Measurements from ENCODE around the gene TMEM190. TPM values are rescaled to one million over a fixed set of nuclear protein-coding genes. Genes with fewer than 3 reads are reported as not detected.

The TMEM190 gene
- total and polyA plus RNA-seq, 2 donors (not counting 1 experiment from before 2014, with no cell fraction given): not detected

- no peak overlapping the region for H3K27ac ChIP-seq (ENCODE audit: low read length in 2 of 2)
- ATAC-seq (ENCODE audit: low read depth): no peak
- no peak overlapping the region for H3K9ac ChIP-seq (ENCODE audit: low read length)
- DNase-seq: no peak
- H3K79me2 ChIP-seq (ENCODE audit: control insufficient read depth, insufficient read depth, low read length): no peaks in the 10 kb centered on the region
- H4K20me1 ChIP-seq (ENCODE audit: control insufficient read depth, insufficient read depth, low read length, poor library complexity, severe bottlenecking): no peaks in the 10 kb centered on the region
- no peak for TF ChIP-seq CTCF (IDR thresholded peaks at IDR 0.05)
- no peak for TF ChIP-seq EZH2 (IDR thresholded peaks at IDR 0.05; ENCODE audit: borderline replicate concordance, insufficient read depth, low read depth, low read length, poor library complexity, severe bottlenecking)
- Mint-ChIP-seq H3K9me3 (ENCODE audit: insufficient read depth) (no peaks in the 10 kb centered on the region), H3K4me3 (no peak overlapping the region), H3K27ac (no peak overlapping the region), H3K27me3 (peaks cover 46% of the 10 kb centered on the region), H3K4me1 (no peaks in the 10 kb centered on the region)
- no peak overlapping the region for H3K4me2 ChIP-seq (replicated peaks; ENCODE audit: low read depth, low read length, poor library complexity, severe bottlenecking)
- ChIA-PET CTCF (interaction anchor here (2.2 kb wide), 1 partner anchor 285 kb away, joined by 6 read pairs; no protein-coding TSS in a partner anchor), POLR2A (no interaction called here)
- no peaks in the 10 kb centered on the region for H3K4me1 ChIP-seq (ENCODE audit: control insufficient read depth in 2 of 2, insufficient read depth in 2 of 2, low read length in 2 of 2)
- H3K4me3 ChIP-seq (ENCODE audit: control extremely low read depth in 1 of 5, extremely low read depth in 1 of 5, insufficient read depth in 1 of 5, low read depth in 2 of 5, low read length in 4 of 5): no peak overlapping the region
- H3K27me3 ChIP-seq (replicated peaks in 1 of 4; ENCODE audit: control extremely low read depth in 1 of 4, control insufficient read depth in 3 of 4, insufficient read depth in 4 of 4, low read length in 3 of 4): peaks cover 0 to 39% (median 10%) of the 10 kb centered on the region in 4 experiments
- H3K36me3 ChIP-seq (replicated peaks in 1 of 2; ENCODE audit: control extremely low read depth in 1 of 2, control insufficient read depth in 1 of 2, extremely low read depth in 1 of 2, insufficient read depth in 2 of 2, low read length in 1 of 2): no peaks in the 10 kb centered on the region
- intact Hi-C loops (cut with micrococcal nuclease): no loop called here
- WGBS (ENCODE audit: insufficient coverage): 60% methylated on average over 1 of the region's 2 CpGs
- H2AFZ ChIP-seq (ENCODE audit: insufficient read depth, low read depth, low read length, poor library complexity, severe bottlenecking): no peak overlapping the region
- peaks cover 0 to 8% (median 0%) of the 10 kb centered on the region in 3 donors for H3K9me3 ChIP-seq (ENCODE audit: control extremely low read depth in 1 of 3, control insufficient read depth in 2 of 3, insufficient read depth in 1 of 3, low read length in 2 of 3)
These were observed 49.4 kb downstream of the TMEM190 start for GRCh38 chr19:55426042-55426441.

Other genes with a start within 250 kb of the TMEM190 start
- gene TNNT1, start 227.6 kb upstream of the TMEM190 start, total RNA-seq: not detected in 2 replicates
- not detected in 2 replicates for gene TNNT1, start 227.6 kb upstream of the TMEM190 start, polyA plus RNA-seq
- not detected in 2 replicates for gene TNNI3, start 219.1 kb upstream of the TMEM190 start, total RNA-seq
- gene TNNI3, start 219.1 kb upstream of the TMEM190 start, polyA plus RNA-seq: not detected in 2 replicates
- not detected in 2 replicates for gene DNAAF3, start 210.2 kb upstream of the TMEM190 start, total RNA-seq
- not detected in 2 replicates for gene DNAAF3, start 210.2 kb upstream of the TMEM190 start, polyA plus RNA-seq
- 0.94 and 1.2 TPM in 2 replicates for gene SYT5, start 196.5 kb upstream of the TMEM190 start, total RNA-seq
- 0.27 and 1.5 TPM in 2 replicates for gene SYT5, start 196.5 kb upstream of the TMEM190 start, polyA plus RNA-seq
- gene PTPRH, start 167.3 kb upstream of the TMEM190 start, total RNA-seq: not detected in 2 replicates
- gene PTPRH, start 167.3 kb upstream of the TMEM190 start, polyA plus RNA-seq: not detected in 2 replicates
- 19.4 and 20.7 TPM in 2 replicates for gene TMEM86B, start 148.1 kb upstream of the TMEM190 start, total RNA-seq
- gene TMEM86B, start 148.1 kb upstream of the TMEM190 start, polyA plus RNA-seq: 13.6 and 14.5 TPM in 2 replicates
- gene PPP6R1, start 117.8 kb upstream of the TMEM190 start, total RNA-seq: 193 and 195 TPM in 2 replicates
- 122 and 125 TPM in 2 replicates for gene PPP6R1, start 117.8 kb upstream of the TMEM190 start, polyA plus RNA-seq
- gene HSPBP1, start 96.7 kb upstream of the TMEM190 start, total RNA-seq: 15.6 and 18.2 TPM in 2 replicates
- 18.9 and 19.0 TPM in 2 replicates for gene HSPBP1, start 96.7 kb upstream of the TMEM190 start, polyA plus RNA-seq
- gene BRSK1, start 92.8 kb upstream of the TMEM190 start, total RNA-seq: 0.94 and 1.7 TPM in 2 replicates
- 1.4 and 4.0 TPM in 2 replicates for gene BRSK1, start 92.8 kb upstream of the TMEM190 start, polyA plus RNA-seq
- gene TMEM150B, start 51.5 kb upstream of the TMEM190 start, total RNA-seq: not detected in 2 replicates
- 1.4 TPM in 1 of 2 replicates, not detected in the other for gene TMEM150B, start 51.5 kb upstream of the TMEM190 start, polyA plus RNA-seq
- gene KMT5C, start 37.0 kb upstream of the TMEM190 start, total RNA-seq: 19.6 and 22.2 TPM in 2 replicates
- gene KMT5C, start 37.0 kb upstream of the TMEM190 start, polyA plus RNA-seq: 23.6 and 37.8 TPM in 2 replicates
- not detected in 2 replicates for gene COX6B2, start 22.1 kb upstream of the TMEM190 start, total RNA-seq
- 0.07 TPM in 1 of 2 replicates, not detected in the other for gene COX6B2, start 22.1 kb upstream of the TMEM190 start, polyA plus RNA-seq
- gene GARIN5B, start 13.6 kb upstream of the TMEM190 start, total RNA-seq: not detected in 2 replicates
- not detected in 2 replicates for gene GARIN5B, start 13.6 kb upstream of the TMEM190 start, polyA plus RNA-seq
- gene IL11, start 6.4 kb upstream of the TMEM190 start, total RNA-seq: not detected in 2 replicates
- gene IL11, start 6.4 kb upstream of the TMEM190 start, polyA plus RNA-seq: 0.13 TPM in 1 of 2 replicates, not detected in the other
- 4.3 and 4.7 TPM in 2 replicates for gene TMEM238, start 7.5 kb downstream of the TMEM190 start, total RNA-seq
- gene TMEM238, start 7.5 kb downstream of the TMEM190 start, polyA plus RNA-seq: 0.76 and 2.7 TPM in 2 replicates
- 2,397 and 2,578 TPM in 2 replicates for gene RPL28, start 9.1 kb downstream of the TMEM190 start, total RNA-seq
- 4,661 and 8,441 TPM in 2 replicates for gene RPL28, start 9.1 kb downstream of the TMEM190 start, polyA plus RNA-seq
- gene UBE2S, start 31.0 kb downstream of the TMEM190 start, total RNA-seq: 20.6 and 29.0 TPM in 2 replicates
- gene UBE2S, start 31.0 kb downstream of the TMEM190 start, polyA plus RNA-seq: 50.0 and 72.7 TPM in 2 replicates
- not detected in 2 replicates for gene SHISA7, start 66.5 kb downstream of the TMEM190 start, total RNA-seq
- gene SHISA7, start 66.5 kb downstream of the TMEM190 start, polyA plus RNA-seq: 0.06 TPM in 1 of 2 replicates, not detected in the other
- gene ISOC2, start 84.8 kb downstream of the TMEM190 start, total RNA-seq: 10.0 and 11.1 TPM in 2 replicates
- 13.5 and 27.6 TPM in 2 replicates for gene ISOC2, start 84.8 kb downstream of the TMEM190 start, polyA plus RNA-seq
- not detected in 2 replicates for gene C19orf85, start 87.9 kb downstream of the TMEM190 start, total RNA-seq
- gene C19orf85, start 87.9 kb downstream of the TMEM190 start, polyA plus RNA-seq: not detected in 2 replicates
- 13.3 and 15.5 TPM in 2 replicates for gene ZNF628, start 99.8 kb downstream of the TMEM190 start, total RNA-seq
- 18.3 and 28.6 TPM in 2 replicates for gene ZNF628, start 99.8 kb downstream of the TMEM190 start, polyA plus RNA-seq
- 10.7 and 12.6 TPM in 2 replicates for gene NAT14, start 108.4 kb downstream of the TMEM190 start, total RNA-seq
- 15.1 and 23.2 TPM in 2 replicates for gene NAT14, start 108.4 kb downstream of the TMEM190 start, polyA plus RNA-seq
- 0.44 and 0.58 TPM in 2 replicates for gene SSC5D, start 111.6 kb downstream of the TMEM190 start, total RNA-seq
- 0.22 and 0.46 TPM in 2 replicates for gene SSC5D, start 111.6 kb downstream of the TMEM190 start, polyA plus RNA-seq
- gene SBK2, start 160.3 kb downstream of the TMEM190 start, total RNA-seq: not detected in 2 replicates
- not detected in 2 replicates for gene SBK2, start 160.3 kb downstream of the TMEM190 start, polyA plus RNA-seq
- not detected in 2 replicates for gene SBK3, start 168.7 kb downstream of the TMEM190 start, total RNA-seq
- gene SBK3, start 168.7 kb downstream of the TMEM190 start, polyA plus RNA-seq: not detected in 2 replicates
- gene ZNF579, start 204.0 kb downstream of the TMEM190 start, total RNA-seq: 10.3 and 10.8 TPM in 2 replicates
- gene ZNF579, start 204.0 kb downstream of the TMEM190 start, polyA plus RNA-seq: 3.7 and 6.7 TPM in 2 replicates
- 21.4 and 26.4 TPM in 2 replicates for gene FIZ1, start 222.7 kb downstream of the TMEM190 start, total RNA-seq
- 7.4 and 8.0 TPM in 2 replicates for gene FIZ1, start 222.7 kb downstream of the TMEM190 start, polyA plus RNA-seq
- gene ZNF524, start 223.5 kb downstream of the TMEM190 start, total RNA-seq: 21.2 and 23.8 TPM in 2 replicates
- gene ZNF524, start 223.5 kb downstream of the TMEM190 start, polyA plus RNA-seq: 18.0 and 27.4 TPM in 2 replicates
- 22.7 TPM in 2 replicates for gene ZNF865, start 228.8 kb downstream of the TMEM190 start, total RNA-seq
- 9.9 and 11.3 TPM in 2 replicates for gene ZNF865, start 228.8 kb downstream of the TMEM190 start, polyA plus RNA-seq
- gene ZNF784, start 247.7 kb downstream of the TMEM190 start, total RNA-seq: 9.7 and 11.5 TPM in 2 replicates
- gene ZNF784, start 247.7 kb downstream of the TMEM190 start, polyA plus RNA-seq: 9.2 and 13.3 TPM in 2 replicates

Data from B cell (primary cell).